NOMO-1 treated with DMSO at 0.1 percent for 48 hours (cell line): Measurements from ENCODE around the gene CYP1A2.
"Not testable (repeated sequence)": the region's sequence is repeated elsewhere in the genome, so short reads cannot be mapped to it uniquely, and the experiment has no call there.

Experiments used
- DNase-seq: peaks from one replicate; lab custom pipeline; 2025; ENCODE audit not compliant: unreplicated experiment; lab: John Stamatoyannopoulos, UW

The CYP1A2 gene

DNA sequence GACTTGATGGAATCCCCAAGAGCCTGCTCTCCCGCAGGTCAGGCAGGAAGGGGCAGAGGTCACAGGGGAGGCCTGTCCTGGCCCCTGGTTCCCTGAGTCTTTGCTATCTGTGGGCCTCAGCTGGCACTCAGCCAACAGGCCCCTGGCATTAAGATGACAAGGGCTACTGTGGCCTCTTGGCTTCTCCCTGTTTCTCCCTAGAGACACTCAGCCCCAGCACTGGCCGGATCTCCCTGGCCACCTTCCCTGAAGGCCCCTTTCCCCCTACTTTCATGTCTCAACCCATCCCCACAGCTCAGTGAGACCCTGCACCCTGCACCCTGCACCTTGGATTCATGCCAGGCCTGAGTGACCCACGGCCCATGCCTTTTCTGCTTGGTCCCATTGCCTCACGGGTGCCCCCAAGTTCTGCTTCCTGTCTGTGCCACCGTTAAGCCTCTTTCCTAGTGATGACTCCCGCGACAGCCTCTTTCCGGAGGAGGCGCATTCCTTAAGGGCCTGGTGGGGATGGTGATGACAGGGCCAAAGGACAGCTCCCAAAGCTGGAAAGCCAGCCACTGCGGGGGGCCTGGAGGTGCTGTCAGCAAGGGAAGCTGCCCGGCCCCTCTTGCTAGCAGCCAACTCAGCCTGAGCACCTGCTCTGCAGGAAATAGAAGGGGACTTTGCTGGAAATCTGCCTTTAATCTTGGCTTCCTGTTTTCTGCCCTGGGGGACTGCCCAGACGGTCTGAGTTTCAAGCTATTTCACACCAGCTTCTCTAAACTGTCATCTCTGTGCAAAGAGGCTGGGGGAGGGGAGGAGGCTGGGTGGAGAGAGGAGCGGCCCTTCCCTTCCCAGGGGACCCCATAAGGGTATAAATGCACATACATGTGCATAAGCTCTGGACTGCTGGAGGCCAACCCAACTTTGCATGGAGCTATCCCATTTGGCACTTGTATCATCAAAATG lies 28.4 kb downstream of the CYP1A2 start:
- DNase-seq = peak; percentile 86

DNA sequence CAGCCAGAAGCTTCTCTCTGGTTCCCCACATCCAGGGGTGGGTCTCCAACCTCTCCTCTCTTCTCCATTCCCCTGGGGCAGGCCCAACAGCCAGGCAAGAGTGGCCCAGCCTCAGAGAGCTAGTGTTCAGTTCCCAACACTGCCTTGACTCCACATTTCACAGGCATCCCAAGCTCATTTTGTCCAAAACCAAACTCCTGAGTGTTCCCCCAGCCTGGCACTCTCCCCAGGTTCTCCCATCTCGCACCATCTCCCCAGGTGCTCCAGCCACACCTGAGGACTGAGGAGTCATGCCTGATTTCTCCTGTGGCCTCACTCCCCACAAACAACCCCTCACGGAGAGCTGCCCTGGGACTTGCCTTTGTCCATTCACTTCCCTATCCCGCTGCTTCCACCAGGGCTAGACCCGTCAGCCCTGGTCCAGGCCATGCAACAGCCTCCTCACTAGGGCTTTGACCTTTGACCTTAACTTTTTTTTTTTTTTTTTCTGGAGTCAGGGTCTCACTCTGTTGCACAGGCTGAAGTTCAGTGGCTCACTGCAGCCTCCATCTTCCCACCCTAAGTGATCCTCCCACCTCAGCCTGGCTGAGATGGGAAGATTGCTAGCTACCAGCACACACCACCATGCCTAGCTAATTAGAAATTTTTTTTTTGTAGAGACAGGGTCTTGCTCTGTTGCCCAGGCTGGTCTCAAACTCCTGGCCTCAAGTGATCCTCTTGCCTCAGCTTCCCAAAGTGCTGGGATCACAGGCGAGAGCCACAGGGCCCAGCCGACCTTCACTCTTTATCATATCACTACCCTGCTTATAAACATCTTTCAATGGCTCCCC lies 29.3 kb downstream of the CYP1A2 start:
- DNase-seq = no peak

DNA sequence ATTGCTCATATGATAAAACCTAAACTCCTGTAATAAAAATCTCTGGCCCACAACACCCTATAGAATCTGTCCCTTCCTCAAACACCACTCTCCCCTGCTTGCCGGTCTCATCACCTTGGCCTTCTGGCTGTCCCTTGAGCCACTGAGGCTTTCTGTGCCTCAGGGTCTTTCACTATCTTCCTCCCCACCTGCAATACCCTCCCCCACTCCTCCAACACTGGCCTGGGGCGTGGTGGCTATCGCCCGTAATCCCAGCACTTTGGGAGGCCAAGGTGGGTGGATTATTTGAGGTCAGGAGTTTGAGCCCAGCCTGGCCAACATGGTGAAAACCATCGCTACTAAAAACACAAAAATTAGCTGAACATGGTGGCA lies 29.9 kb downstream of the CYP1A2 start:
- DNase-seq = no peak

DNA sequence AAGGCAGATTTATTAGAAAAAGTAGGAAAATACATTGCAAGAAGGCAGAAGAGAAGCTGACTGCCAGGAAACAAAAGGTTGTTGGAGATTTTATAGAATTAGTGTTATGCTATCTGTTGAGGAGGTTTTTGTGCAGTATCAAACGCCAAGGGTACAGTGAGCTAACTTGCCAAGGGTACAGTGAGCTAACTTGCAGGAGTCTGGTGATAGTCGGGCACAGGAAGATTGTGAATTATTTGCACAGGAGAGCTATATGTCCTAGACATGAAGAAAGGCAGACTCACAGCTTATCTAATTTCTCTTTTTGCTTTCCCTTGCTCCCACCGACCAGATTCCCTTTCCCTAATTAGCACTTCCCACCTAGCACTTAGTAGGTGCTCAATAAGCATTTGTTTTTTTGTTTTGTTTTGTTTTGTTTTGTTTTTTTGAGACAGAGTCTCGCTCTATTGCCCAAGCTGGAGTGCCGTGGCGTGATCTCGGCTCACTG lies 30.6 kb downstream of the CYP1A2 start:
- no peak for DNase-seq

DNA sequence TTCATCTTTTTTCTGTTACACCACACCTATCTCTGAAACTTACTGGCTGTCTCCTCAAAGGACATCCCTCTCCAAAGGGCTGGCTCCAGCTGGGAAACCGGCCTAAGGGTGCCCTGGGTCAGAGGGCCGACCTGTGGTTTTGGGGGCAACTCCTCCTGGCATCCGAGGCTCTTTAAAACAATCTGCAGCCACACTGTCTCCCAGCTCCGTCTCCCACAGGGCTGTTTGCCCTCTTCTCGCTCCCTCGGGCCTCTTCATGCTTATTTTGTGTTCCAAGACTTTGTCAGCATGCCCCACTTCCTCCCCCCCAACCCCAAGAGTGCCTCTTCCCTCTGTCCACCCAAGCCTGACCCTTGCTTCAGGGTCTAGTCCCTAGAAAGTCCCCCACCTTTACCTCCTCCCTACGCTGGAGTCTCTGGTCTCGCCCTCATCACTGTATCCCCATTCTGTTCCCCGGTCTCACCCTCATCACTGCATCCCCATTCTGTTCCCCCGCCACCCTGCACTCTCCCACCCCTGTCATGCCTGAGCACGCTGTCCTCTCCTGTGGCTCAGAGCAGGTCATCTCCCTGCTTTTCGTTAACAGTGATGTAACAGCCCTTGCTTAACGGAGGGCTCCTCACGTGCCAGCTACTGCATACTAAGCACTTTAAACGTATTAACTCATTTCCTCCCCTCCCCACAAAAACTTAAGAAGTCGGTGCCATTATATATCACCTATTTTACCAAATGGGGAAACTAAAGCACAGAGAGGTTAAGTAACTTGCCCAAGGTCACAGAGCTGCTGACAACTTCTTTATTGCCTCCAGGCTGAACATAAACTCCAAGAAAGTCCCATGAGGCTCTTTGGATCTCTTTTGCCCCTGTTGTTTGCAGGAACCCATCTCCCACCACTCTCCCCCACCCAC lies 32.1 kb downstream of the CYP1A2 start:
- DNase-seq = peak; percentile 91

DNA sequence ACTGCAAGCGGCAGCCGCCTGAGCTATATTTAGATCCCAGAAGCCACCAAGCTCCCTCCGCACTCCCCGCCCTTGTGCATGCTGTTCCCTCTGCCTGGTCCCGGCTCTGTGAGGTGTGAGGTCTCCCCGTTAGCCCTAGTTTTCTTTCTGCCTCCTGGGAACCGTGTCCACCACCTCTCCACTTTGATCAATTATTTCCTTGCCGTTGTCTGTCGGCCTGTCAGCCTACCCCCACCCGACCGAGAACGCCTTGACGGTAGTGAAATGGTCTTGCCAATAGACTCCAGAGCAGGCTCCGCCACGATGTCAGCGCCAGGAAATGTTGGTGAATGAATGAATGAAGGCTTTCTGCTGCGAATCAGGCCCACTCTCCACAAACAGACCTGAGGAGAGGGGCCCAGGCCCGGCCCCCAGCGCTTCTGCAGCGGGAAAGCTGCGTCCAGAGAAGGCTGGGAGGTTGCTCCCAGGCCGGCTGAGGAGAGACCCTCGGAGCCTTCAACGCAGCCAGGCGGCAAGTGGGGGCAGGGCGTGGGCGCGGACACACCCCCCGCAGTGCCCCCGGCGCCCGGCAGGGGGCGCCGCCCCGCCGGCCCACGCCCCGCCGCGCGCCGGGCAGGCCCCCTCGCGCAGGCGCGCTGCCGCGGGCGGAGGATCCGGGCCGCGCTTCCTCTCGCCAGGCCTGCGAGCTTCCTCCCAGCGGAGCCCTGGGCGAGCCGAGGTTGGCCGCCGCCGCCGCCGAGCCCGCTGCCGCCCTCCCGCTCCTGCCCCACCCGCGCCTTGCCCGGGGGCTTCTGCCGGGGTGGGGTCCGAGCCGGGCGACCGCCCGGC lies 33.0 kb downstream of the CYP1A2 start, which contains the start of gene CSK:
CSK (plus strand) TSS at position 650 of the 828 bp plus-strand sequence. CDS start 16,218 bp downstream, outside the sequence.
- peak; percentile 65 for DNase-seq

DNA sequence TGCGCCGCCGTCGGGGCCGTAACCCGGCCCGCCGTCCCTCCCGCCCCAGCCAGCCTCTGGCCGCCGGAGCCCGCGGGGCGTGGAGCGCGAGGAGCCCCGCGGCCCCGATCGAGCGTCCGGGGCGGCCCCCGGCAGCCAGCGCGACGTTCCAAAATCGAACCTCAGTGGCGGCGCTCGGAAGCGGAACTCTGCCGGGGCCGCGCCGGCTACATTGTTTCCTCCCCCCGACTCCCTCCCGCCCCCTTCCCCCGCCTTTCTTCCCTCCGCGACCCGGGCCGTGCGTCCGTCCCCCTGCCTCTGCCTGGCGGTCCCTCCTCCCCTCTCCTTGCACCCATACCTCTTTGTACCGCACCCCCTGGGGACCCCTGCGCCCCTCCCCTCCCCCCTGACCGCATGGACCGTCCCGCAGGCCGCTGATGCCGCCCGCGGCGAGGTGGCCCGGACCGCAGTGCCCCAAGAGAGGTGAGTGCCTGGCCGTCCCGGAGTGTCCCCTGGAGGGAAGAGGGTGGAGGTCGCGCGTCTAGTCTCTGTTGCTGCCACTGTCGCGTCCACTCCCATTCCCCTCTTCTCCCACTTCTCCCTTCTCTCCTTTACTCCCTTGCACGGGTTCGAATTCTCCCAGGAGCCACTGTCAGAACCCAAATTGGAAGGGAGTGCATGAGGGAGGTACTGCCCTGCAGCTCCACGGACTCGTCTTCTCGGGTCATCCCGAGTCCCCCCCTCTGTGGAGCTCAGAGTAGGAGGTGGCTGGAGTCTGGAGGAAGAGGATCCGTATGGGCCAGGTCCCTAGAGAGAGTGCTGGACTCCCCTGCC lies 33.8 kb downstream of the CYP1A2 start:
- peak; percentile 38 for DNase-seq

DNA sequence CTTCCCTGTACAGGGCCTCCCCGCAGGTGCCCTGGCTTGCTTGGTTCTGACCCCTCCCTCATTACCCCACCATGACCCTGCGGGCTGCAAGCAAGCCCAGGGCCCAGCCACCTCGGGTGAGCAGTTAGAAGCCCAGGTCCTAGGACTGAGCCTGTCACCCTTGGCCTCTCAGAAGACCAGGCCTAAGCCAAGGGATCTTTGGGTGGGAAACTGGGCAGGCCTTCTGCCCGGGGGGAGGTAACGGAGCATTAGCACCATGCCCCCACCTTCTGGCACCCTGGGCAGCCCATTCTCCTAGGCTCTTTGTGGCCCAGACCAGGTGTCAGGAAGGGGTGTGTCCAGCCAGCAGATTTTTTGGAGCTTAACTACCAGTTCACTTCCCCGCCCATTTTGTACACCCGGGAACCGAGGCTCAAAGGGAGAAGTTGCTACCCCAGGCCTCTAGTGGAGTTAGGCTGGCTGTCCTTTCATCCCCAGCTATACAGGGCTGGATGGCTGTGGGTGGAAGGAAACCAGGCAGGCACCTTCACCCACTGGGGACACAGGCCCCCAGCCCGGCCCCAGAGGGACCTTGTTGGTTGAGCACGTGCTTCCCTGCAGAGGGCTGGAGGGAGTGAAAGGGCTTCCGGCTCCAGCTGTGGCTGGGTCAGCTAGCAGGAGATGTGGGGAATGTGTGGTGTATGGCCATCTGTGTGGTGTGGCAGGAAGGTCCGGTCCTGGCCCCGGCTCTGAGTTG lies 34.6 kb downstream of the CYP1A2 start:
- DNase-seq = peak; percentile 82

DNA sequence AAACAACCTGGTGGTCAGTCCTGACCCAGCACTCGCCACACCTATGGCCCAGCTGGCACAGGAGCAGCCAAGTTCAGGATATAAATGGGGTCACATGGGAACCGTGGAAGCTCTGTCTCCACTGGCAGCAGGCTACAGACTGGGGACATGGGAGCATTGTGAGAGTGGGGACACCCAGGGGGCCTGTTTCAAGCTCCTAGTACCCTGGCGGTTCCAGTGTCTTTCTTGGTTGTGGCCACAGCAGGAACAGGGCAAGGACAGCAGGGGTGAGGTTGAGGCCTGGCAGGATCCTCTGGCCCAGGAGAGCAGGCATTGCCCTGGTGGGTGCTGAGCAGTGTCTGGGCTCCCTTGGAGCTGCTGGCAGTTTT lies 35.1 kb downstream of the CYP1A2 start:
- no peak for DNase-seq

DNA sequence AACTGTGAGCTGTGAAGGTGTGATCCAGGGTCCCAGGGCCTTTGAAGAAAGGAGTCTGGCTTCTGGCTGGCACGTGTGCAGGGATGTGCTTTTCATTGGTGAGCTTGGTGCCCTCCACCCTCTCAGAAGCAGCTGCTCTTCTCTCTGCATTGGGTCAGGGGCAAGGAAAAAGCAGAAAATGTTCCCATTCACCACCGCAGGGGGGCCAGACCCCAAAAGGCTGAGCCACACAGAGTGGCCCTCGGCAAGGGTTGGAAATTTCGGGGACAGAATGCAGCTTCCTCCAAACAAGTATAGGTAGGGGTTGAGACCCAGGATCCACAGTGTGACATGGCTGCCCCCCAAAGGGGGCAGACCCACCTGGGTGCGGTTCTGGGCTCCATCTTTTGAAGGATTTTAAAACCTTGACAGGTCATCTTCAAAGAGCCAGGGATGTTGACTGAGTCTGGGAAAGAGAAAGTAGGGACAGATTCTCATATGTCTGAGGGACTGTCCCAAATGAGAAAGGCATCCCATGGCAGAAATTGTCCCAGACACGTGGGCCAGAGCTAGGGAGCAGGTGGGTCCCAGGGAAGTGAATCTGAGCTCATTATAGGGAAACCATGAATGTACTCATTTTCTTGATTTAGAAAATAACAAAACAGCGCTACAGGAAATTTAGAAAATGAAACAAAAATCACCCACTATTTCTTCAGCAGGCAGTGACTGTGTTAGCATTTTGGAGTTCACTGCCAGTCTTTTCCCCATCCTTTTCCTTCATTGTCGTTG lies 36.0 kb downstream of the CYP1A2 start:
- DNase-seq = no peak

DNA sequence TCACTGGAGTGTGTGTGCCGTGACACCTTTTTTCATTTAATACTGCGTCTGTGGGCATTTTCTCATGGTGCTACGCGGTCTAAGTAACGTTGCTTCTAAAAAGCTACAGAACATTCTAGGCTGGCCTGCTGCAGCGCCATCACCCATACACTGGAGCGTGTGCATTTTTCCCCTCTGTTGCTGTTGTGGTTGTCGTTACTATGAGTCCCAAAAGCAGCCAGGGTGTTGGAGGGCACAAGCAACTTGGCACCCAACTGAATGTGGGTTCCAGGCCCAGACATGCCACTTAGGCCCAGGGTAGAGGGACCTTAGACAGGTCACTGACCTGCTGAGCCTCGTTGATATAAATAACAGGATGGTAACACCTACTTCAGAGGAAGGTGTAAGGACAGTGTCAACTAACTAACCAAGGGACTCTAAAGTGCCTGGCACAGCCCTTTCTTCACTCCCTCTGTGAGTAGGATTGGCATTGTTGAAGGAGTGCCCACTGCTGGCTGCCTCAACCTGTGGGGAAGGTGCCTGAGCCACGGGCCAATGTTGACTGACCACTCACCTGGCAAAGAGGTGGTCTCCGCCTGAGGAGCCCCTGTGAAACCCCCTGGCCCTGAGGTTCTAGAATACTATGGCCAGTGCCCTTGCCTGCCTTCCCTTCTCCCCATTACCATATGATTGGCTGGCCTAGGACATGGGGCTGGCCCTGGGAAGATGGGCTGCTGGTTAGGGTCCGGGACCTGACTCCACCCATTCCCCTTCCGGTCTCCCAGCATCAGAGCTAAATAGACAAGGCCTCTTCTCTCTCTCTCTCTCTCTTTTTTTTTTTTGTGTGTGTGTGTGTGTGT lies 36.8 kb downstream of the CYP1A2 start:
- DNase-seq = no peak

DNA sequence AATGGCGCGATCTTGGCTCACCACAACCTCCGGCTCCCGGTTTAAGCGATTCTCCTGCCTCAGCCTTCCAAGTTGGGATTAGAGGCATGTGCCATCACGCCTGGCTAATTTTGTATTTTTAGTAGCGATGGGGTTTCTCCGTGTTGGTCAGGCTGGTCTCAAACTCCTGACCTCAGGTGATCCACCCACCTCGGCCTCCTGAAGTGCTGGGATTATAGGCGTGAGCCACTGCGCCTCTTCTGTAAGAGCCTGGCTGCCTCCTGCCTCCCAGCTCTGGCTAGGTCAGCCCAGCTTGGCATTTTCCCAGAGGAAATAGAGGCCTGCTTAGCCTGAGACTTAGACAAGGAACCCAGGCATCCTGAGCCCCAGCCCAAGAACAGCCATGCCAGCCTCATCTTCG lies 37.4 kb downstream of the CYP1A2 start:
- not testable (repeated sequence) for DNase-seq

DNA sequence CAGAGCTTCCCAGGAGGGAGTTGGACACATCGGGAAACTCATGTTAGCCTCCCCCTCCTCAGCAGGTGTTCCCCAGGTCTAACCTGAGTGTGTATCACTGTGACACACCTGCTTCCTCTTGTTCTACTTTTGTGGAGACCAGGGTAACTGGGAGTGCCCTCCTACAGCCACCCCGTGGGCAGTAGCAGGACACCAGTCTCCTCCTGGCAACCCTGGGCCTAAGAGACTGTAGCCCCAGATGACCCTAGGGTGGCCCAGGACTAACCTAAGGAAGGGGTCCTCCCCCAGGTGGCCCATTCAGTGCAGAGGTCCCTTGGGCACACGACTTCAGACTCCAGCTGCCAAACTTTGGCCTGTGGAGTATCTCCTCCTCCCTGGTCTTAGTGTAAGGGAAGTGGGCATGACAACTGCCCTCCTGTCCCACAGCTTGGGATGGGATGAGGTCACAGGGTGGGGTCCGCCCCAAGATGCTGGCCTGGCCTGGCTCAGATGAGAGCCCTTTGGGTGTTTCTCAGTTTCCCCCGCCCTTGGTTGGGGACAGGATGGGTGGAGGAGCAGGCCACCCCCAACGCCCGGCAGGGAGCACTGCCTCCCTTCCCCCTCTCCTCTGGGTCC lies 38.0 kb downstream of the CYP1A2 start:
- no peak for DNase-seq

DNA sequence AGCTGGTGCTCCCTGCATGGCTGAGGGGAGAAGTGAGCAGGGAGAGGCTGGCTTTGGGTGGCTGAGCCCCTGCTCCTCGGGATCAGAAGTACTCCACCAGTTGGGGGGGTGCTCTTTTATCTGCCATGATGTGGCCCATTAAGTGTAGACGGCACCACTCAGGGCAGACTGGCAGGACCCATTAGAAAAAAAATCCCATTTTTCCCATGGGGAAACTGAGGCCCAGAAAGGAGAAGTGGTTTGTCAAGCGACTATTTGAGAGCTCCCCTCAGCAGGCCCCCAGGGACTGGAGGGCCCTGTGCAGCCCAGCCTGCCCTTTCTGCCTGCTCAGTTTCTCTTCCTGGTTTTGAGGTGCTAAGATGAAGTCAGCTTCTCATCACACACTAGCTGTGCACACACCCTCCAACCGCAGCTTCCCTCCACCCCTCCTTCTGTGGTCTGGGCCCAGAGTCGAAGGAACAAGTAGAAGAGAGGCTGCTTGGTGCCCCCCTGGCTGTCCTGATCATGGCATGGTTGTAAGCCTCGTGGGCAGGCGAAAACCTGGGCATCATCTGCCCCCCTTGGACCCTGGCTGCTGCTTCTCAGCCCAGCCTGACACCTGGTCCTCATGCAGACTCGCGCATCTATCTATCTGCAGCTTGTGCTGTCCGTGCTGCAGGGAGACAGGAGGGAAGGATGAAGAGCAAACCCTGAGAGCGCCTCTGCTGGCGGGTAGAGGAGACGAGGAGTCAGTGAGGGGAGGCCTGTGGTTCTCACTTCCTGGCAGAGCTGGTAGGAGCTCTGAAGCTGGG lies 38.8 kb downstream of the CYP1A2 start:
- DNase-seq = peak; percentile 99

DNA sequence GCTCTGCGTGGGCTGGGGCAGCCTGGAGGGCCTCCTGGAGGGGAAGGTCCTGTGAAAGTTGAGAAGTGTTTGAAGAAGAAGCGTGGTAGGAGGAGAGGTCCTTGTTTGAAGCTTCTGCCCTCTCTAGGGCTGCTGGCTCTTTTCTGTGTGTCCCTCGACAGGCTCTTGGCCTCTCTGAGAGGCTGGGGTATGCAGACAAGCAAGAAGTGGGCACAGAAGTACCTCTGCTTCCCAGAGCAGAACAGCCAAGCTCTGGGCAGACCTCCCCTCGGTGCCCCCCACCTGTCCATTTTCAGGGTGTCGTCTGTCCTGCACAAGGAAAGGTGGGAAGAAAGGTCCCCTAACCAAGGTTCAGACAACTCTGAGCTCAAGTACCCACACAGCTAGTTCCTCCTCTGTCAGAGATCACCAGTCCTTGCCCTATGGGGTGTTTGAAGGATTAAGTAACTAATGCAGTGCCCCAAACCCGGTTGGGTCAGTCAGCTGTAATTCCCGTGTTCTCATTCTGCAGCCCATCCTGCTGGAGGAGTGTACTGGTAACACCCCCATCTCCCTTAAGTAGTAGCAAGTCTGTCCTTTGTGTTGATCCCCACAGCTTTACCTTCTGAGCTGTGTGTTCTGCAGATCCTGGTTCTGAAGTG lies 39.5 kb downstream of the CYP1A2 start:
- peak; percentile 24 for DNase-seq
